Body of pancreas (tissue), 4 donors: Measurements from ENCODE around the gene ELF1.

Experiments
- POLR2A ChIP-seq, 3 donors: fragments of 450-650 bp; IDR thresholded peaks; one replicate each; pipeline ENCODE4 v1.6.1; 2016; ENCODE audit warnings: antibody characterized with exemption in 3 of 3, mild to moderate bottlenecking in 2 of 3
- TF ChIP-seq, protein P1 (sequence below), 7 experiments: fragments of 450-650 bp in 4 of 7; fragments of 200-600 bp in 3 of 7; sonication (generic) in 3 of 7; IDR thresholded peaks; one replicate each; pipeline ENCODE4 v1.5.1; 2016 to 2019; ENCODE audit warnings: antibody characterized with exemption in 7 of 7

DNA sequence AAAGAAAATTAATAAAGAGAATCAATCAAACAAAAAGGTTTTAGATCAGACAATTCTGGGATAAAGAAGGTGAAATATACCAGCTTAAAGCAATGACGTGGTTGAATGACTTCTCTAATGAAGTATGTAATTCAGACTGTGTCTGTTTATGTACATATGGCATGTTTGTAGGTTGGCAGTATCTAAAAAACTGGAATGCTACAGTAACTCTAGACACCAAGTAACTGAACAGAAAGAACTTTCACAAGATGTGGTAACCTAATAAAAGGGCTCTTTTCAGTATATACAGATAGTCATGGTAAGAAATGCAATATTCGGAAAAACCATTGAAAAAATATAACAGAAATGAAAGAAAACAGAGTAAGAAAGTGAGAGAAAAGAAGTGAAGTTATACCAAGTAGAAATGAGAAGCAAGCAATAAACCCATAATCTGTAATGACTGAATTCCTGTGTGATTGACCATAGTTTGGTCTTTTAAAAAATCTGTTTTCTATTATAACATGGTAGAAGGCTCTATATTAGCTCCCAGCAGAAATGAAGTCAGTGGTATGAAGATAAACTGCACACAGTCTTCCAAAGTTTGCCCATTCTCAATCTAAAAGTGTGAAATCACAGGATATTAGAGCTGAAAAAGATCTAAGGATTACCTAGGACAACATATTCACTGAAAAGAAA is 31.4 kb downstream of the ELF1 start:
- TF ChIP-seq, protein P1, sequence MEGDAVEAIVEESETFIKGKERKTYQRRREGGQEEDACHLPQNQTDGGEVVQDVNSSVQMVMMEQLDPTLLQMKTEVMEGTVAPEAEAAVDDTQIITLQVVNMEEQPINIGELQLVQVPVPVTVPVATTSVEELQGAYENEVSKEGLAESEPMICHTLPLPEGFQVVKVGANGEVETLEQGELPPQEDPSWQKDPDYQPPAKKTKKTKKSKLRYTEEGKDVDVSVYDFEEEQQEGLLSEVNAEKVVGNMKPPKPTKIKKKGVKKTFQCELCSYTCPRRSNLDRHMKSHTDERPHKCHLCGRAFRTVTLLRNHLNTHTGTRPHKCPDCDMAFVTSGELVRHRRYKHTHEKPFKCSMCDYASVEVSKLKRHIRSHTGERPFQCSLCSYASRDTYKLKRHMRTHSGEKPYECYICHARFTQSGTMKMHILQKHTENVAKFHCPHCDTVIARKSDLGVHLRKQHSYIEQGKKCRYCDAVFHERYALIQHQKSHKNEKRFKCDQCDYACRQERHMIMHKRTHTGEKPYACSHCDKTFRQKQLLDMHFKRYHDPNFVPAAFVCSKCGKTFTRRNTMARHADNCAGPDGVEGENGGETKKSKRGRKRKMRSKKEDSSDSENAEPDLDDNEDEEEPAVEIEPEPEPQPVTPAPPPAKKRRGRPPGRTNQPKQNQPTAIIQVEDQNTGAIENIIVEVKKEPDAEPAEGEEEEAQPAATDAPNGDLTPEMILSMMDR (IDR thresholded peaks at IDR 0.05): no peak
- no peak for TF ChIP-seq POLR2A (IDR thresholded peaks at IDR 0.05)
